IPS-18a (cell line): Measurements from ENCODE around the gene D2HGDH.
"Not testable (repeated sequence)": the region's sequence is repeated elsewhere in the genome, so short reads cannot be mapped to it uniquely, and the experiment has no call there.

Experiments
- H3K27ac ChIP-seq: one replicate; pipeline ENCODE4 v1.5.1; 2013; ENCODE audit warnings: low read length
- H3K27me3 ChIP-seq: one replicate; pipeline ENCODE4 v1.6.1; 2013; ENCODE audit warnings: mild to moderate bottlenecking, low read length; ENCODE audit not compliant: control insufficient read depth, insufficient read depth
- H3K36me3 ChIP-seq: one replicate; pipeline ENCODE4 v1.6.1; 2013; ENCODE audit warnings: low read depth, low read length; ENCODE audit not compliant: control insufficient read depth
- H3K4me1 ChIP-seq: one replicate; pipeline ENCODE4 v1.6.1; 2013; ENCODE audit warnings: low read depth, low read length; ENCODE audit not compliant: control insufficient read depth
- H3K4me3 ChIP-seq: one replicate; pipeline ENCODE4 v1.5.1; 2013; ENCODE audit warnings: low read length
- H3K9ac ChIP-seq: one replicate; pipeline ENCODE4 v1.6.1; 2013; ENCODE audit warnings: mild to moderate bottlenecking, low read length, moderate library complexity
- H3K9me3 ChIP-seq: one replicate; pipeline ENCODE4 v1.6.1; 2013; ENCODE audit warnings: low read depth, low read length; ENCODE audit not compliant: control insufficient read depth

Gene D2HGDH

DNA sequence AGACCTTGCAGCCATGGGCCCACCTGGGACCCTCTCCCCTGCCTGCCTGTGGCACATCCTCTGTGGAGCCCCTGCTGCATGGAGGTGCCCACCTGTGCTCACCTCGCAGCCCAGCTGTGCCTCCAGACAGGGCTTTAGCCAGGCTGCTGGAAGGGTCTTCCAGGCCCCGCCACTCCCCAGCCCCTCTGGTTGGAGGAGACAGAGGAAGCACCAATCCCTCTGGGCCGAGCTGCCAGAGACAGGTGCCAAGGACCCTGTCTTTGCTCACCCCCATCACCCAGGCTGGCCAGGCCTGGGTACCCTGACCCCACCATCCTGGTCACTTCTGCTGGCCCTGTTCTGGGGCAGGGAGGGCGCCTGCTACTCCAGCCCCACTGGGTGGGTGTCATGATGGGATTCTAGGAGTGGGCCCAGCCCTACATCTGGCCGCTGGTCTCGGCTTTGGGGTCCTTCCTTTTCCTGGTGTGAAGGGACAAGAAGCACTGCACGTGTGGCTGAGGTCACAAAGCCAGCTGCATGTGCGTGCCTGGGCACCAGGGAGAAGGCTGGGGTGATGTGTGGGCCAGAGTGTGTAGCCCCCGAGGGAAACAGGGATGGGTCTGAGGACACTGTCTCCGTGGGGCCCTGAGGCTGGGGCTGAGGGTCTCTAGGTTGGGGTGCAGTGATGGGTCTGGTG lies 65.2 kb downstream of the D2HGDH start:
- H3K36me3 ChIP-seq = no peaks in the 10 kb centered on the region
- H3K9me3 ChIP-seq = no peaks in the 10 kb centered on the region
- no peak overlapping the region for H3K4me3 ChIP-seq
- H3K9ac ChIP-seq = no peak overlapping the region
- no peak overlapping the region for H3K27ac ChIP-seq
- H3K4me1 ChIP-seq = peaks cover 5% of the 10 kb centered on the region
- peaks cover 23% of the 10 kb centered on the region for H3K27me3 ChIP-seq

DNA sequence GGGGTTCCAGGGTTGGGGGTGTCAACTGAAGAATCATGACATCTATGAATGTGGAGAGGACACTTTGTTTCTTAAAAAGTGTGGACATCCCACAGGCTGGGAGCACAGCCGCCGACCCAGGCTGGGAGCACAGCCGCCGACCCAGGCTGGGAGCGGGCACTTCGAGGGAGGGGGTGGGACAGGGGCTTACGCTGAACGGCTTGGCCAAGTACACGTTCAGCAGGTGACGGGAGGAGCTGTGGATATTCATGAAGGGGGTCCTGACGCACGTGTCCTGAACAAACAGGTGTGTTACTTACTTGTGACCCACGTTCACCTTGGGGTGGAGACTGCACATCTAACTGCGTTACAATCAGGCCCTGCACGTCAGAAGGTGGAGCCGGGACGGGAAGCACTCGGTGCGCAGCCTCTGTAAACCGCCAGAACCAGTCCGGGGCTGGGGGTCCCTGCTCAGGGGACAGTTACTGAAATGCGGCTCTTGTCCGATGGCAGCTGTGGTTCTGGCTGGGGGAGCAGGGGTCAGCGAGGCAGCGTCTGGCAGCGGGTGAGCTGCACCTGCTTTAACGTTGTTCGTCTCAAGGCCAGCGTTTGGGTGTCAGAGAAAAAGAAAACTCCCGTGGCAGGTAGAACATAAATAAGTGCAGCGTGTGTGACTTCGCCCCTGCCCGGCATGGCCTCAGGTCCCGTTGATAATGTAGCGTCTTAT lies 65.9 kb downstream of the D2HGDH start:
- H3K27me3 ChIP-seq = peaks cover 27% of the 10 kb centered on the region
- H3K9me3 ChIP-seq, H3K4me1 ChIP-seq, H3K27ac ChIP-seq, H3K4me3 ChIP-seq, H3K36me3 ChIP-seq, H3K9ac ChIP-seq: not testable (repeated sequence)

DNA sequence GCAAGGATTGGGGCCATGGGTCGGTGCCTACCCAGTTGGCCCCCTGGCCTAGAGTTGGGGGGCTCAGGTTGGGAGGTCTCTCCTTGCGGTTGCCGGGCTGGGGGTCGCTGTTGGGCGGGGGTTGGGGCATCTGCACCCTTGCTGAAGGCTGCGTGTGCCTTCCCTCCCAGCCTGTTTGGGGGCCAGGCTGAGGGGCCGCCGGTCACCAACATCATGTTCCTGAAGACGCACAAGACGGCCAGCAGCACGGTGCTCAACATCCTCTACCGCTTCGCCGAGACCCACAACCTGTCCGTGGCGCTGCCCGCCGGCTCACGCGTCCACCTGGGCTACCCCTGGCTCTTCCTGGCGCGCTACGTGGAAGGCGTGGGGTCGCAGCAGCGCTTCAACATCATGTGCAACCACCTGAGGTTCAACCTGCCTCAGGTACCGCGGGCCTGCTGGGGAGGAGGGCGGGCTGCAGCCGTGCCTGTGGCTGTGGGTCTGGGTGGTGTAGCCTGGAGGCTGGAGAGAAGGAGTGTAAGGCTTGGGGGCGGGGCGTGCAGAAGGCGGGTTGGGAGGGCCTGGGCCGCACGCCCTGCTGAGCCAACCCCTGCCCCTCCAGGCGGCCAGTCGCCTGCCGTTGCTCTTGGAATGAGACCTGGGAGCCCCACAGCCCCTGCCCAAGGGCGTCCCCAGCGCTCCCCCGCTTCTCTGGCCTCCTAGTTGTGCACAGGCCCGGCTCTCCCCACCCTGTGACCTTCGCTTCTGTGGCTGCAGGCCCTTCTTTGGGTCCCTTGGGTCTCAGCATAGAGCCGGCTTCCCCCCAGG lies 67.4 kb downstream of the D2HGDH start:
- peaks cover 8% of the 10 kb centered on the region for H3K4me1 ChIP-seq
- H3K4me3 ChIP-seq = no peak overlapping the region
- H3K9me3 ChIP-seq = no peaks in the 10 kb centered on the region
- peaks cover 27% of the 10 kb centered on the region for H3K27me3 ChIP-seq
- H3K36me3 ChIP-seq = no peaks in the 10 kb centered on the region
- H3K27ac ChIP-seq = no peak overlapping the region
- H3K9ac ChIP-seq = no peak overlapping the region

DNA sequence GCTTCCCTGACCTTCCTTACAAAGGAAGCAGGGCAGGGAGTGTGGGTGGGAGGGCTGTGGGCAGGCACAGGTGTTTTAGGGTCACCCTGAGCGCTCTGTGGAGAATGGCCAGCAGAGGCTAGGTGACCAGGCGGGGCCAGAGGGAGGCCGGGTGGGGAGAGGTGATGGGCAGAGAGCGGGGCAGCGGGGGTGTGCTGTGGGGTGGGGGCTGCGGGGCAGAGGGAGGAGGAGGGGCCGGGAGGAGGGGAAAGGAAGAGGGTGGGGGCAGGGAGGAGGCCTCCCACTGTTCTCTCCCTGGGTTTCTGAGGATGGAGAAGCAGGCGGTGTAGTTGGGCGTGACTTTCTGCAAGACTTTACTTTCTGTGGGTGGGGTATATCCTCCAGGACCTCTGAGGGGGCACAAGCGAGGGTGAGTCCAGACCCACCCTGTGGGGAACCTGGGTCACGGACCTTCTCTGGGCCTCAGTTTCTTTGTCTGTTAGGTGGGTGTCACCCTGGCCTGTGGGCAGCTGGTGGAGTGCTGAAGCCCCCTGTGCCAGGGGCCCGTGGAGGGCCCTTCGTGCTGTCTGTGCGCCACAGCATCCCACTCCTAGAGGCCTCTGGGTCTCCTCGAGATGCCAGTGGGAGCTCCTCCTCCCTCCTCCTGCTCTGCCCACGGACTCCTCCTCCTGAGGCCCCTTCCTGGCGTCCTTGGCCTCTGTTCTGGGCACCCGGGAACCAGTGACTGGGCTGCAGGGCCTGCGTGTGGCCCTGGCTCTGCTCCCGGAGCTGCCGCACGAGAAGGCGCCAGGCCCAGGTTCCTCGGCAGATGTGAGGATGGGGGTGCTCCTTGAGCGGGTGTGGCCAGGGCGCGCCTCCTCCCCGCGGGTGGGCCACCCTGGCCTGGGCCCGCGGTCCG lies 68.2 kb downstream of the D2HGDH start:
- Histone ChIP-seq H3K27me3 (peaks cover 27% of the 10 kb centered on the region), H3K27ac (no peak overlapping the region), H3K36me3 (no peaks in the 10 kb centered on the region), H3K9ac (no peak overlapping the region), H3K4me1 (peaks cover 8% of the 10 kb centered on the region), H3K9me3 (no peaks in the 10 kb centered on the region), H3K4me3 (no peak overlapping the region)

DNA sequence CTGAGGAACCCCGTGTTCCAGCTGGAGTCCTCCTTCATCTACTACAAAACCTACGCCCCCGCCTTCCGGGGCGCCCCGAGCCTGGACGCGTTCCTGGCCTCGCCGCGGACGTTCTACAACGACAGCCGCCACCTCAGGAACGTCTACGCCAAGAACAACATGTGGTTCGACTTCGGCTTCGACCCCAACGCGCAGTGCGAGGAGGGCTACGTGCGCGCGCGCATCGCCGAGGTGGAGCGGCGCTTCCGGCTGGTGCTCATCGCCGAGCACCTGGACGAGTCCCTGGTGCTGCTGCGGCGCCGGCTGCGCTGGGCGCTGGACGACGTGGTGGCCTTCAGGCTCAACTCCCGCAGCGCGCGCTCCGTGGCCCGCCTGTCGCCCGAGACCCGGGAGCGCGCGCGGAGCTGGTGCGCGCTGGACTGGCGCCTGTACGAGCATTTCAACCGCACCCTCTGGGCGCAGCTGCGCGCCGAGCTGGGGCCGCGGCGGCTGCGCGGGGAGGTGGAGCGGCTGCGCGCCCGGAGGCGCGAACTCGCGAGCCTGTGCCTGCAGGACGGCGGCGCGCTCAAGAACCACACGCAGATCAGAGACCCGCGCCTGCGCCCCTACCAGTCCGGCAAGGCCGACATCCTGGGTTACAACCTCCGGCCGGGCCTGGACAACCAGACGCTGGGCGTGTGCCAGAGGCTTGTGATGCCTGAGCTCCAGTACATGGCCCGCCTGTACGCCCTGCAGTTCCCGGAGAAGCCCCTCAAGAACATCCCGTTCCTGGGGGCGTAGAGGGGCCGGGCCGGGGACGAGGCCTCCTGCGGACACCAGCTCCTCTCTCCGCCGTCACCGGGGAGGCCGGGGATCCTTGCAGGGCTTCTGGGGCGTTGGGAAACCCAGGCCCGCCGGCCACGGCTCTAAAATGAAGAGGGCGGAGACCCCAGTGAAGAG lies 69.2 kb downstream of the D2HGDH start:
- H3K27ac ChIP-seq = no peak overlapping the region
- peaks cover 14% of the 10 kb centered on the region for H3K4me1 ChIP-seq
- no peak overlapping the region for H3K9ac ChIP-seq
- H3K36me3 ChIP-seq = no peaks in the 10 kb centered on the region
- H3K27me3 ChIP-seq = peaks cover 34% of the 10 kb centered on the region
- H3K9me3 ChIP-seq = no peaks in the 10 kb centered on the region
- H3K4me3 ChIP-seq = peak overlapping the region; percentile 50

DNA sequence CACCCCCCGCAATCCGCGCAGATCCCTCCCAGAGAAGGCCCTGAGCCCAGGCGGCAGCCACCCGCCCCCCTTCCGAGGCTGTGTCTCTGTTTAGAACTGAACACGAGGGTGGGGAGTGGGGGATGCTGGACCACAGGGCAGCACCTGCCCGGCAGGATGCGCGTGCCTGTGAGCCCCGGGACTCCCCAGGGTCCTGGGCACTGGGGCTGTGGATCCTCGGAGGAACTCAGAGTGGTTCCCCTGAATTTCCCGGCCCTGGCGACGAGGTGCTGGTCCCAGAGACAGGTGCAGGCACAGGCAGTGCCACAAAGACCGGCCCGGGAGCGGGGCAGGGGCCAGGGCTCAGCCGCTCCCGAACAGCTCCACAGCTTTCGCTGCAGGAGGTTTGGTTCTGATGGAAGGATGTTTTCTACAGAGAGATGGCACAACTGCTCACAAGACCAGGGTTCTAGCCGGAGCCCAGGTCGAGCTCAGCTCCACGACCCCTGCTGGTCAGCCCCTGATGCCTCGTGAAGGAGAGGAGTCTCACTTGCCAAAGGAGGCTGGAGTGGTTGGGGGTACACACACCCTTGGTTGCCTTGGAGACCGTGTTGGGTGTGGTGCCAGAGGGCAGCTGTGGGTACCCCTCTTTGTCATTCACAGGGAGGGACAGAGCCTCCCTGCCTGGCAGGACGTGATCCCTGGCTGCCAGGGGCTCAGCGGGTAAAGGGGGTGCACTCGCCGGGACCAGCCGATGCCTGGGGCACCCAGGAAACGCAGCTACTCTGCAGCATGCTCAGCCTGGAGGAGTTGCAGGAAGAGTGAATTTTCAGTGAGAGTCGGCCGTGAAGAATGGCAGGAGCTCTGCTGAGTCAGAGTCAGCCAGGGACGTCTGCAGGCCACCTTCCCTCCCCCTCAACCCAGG lies 70.1 kb downstream of the D2HGDH start:
- Histone ChIP-seq H3K36me3 (no peaks in the 10 kb centered on the region), H3K27ac (no peak overlapping the region), H3K27me3 (peaks cover 43% of the 10 kb centered on the region), H3K9ac (no peak overlapping the region), H3K9me3 (no peaks in the 10 kb centered on the region), H3K4me1 (peaks cover 14% of the 10 kb centered on the region), H3K4me3 (peak overlapping the region; percentile 50)

DNA sequence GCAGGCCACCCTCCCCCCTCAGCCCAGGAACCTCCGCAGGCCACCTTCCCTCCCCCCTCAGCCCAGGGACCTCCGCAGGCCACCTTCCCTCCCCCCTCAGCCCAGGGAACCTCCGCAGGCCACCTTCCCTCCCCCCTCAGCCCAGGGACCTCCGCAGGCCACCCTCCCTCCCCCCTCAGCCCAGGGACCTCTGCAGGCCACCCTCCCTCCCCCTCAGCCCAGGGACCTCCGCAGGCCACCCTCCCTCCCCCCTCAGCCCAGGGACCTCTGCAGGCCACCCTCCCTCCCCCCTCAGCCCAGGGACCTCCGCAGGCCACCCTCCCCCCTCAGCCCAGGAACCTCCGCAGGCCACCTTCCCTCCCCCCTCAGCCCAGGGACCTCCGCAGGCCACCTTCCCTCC lies 71.8 kb downstream of the D2HGDH start:
- not testable (repeated sequence) for H3K9me3 ChIP-seq, H3K4me3 ChIP-seq, H3K27ac ChIP-seq, H3K9ac ChIP-seq, H3K36me3 ChIP-seq
- Histone ChIP-seq H3K27me3 (peaks cover 52% of the 10 kb centered on the region), H3K4me1 (peaks cover 14% of the 10 kb centered on the region)

DNA sequence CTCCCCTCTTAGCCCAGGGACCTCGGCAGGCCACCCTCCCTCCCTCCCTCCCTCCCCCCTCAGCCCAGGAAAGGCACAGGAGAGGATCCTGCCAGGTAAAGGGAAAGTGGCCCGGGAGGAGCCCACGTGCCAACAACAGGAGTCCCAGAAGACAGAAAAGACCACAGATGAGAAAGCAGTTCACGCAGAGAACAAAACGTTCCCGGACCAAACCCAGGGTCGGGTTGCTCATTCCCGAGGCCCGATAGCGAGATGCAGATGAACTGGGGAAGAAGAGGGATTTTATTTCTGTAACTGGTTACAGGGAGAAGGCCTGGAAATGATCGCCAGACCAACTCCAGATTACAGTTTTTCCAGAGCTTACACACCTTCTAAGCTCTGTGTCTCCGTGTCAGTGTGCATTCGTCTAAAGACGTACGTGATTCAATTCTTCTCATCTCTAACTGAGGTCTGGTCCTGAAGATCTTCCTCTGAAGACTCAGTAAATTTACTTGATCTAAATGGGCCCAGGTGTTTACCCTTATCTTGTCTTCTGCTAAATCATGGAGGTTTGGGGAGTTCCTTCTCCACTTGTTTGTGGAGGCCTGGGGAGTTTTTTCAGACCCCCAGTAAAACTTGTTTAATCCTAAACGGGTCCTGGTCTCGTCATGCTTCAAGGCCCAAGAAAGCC lies 73.8 kb downstream of the D2HGDH start:
- no peak overlapping the region for H3K4me3 ChIP-seq
- H3K9me3 ChIP-seq = no peaks in the 10 kb centered on the region
- no peaks in the 10 kb centered on the region for H3K36me3 ChIP-seq
- peaks cover 14% of the 10 kb centered on the region for H3K4me1 ChIP-seq
- H3K9ac ChIP-seq = no peak overlapping the region
- H3K27me3 ChIP-seq = peaks cover 44% of the 10 kb centered on the region
- no peak overlapping the region for H3K27ac ChIP-seq

DNA sequence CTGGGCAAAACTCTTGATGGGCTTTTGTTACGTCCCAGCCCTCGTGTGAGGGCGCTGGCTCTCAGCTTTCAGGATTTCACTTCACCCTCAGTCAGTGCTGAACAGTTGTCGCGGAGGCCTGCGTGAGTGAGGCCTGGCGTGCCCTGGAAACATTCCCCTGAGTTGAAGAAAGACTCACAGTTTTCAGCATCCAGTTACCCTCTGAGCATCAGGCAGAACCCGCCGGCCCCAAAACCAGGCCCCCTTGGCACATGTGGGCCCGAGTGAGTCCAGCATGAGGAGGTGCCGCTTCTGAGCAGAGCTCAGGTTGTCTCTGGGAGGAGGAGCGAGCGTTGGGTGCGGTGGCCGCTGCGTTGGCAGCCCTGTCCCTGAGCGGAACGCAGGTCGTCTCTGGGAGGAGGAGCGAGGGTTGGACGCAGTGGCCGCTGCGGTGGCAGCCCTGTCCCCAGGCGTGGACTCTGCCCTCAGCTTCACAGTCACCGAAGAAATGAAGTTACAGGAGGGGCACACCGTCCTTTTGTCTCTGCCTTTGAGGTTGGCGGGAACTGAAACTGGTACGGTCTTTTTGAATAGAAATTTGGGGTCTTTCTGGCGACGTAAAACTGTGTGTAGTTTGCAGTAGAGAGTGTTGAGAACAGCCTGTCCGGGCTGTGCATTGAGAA lies 74.4 kb downstream of the D2HGDH start, which contains the start of gene NEU4:
NEU4 (plus strand) TSS at position 473 of the 662 bp plus-strand sequence. CDS start 5,292 bp downstream, outside the sequence.
- Histone ChIP-seq H3K27ac (no peak within 1 kb of the TSS), H3K27me3 (peaks cover 37% of the 10 kb centered on the region), H3K4me3 (no peak within 1 kb of the TSS), H3K36me3 (no peaks in the 10 kb centered on the region), H3K9me3 (no peaks in the 10 kb centered on the region), H3K4me1 (peaks cover 14% of the 10 kb centered on the region), H3K9ac (no peak within 1 kb of the TSS)
